ENCODE measurements around the gene CYB561A3. TPM values are rescaled to one million over a fixed set of nuclear protein-coding genes. Genes with fewer than 3 reads are reported as not detected.

CYB561A3 gene
- total RNA-seq, 4 donors from 2014 or later: 39.9 to 110 (median 79.8) TPM

DNA sequence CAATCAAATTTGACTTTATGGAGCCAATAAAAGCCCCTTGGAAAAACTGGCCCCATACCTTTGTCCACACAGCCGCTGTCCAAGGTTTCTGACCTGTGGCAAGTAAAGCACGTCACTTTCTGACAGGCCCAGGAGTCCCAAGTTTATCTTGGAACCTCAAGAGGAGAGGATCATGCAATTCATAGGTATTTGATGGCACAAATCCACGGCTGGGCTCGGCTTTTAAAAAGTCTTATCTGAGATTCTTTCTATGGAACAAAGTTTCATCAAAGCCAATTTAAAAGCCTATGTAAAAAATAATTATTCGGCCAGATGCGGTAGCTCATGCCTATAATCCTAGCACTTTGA, 14.1 kb upstream of the CYB561A3 start:
- 59% methylated on average over 6 of the region's 6 CpGs for WGBS
- Histone ChIP-seq H3K9me3 (no peaks in the 10 kb centered on the region), H3K36me3 (peaks cover 8% of the 10 kb centered on the region), H3K4me3 (no peak overlapping the region), H3K27me3 (no peaks in the 10 kb centered on the region), H3K27ac (no peak overlapping the region), H3K4me1 (peaks cover 31% of the 10 kb centered on the region)
- no peak for DNase-seq (ENCODE audit: low spot score in 2 of 2)
- TF ChIP-seq EP300 (IDR thresholded peaks at IDR 0.05): no peak
- TF ChIP-seq POLR2AphosphoS5 (IDR thresholded peaks at IDR 0.05): no peak
- TF ChIP-seq POLR2A (IDR thresholded peaks at IDR 0.05): no peak
- TF ChIP-seq, protein P1, sequence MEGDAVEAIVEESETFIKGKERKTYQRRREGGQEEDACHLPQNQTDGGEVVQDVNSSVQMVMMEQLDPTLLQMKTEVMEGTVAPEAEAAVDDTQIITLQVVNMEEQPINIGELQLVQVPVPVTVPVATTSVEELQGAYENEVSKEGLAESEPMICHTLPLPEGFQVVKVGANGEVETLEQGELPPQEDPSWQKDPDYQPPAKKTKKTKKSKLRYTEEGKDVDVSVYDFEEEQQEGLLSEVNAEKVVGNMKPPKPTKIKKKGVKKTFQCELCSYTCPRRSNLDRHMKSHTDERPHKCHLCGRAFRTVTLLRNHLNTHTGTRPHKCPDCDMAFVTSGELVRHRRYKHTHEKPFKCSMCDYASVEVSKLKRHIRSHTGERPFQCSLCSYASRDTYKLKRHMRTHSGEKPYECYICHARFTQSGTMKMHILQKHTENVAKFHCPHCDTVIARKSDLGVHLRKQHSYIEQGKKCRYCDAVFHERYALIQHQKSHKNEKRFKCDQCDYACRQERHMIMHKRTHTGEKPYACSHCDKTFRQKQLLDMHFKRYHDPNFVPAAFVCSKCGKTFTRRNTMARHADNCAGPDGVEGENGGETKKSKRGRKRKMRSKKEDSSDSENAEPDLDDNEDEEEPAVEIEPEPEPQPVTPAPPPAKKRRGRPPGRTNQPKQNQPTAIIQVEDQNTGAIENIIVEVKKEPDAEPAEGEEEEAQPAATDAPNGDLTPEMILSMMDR (IDR thresholded peaks at IDR 0.05): no peak

DNA sequence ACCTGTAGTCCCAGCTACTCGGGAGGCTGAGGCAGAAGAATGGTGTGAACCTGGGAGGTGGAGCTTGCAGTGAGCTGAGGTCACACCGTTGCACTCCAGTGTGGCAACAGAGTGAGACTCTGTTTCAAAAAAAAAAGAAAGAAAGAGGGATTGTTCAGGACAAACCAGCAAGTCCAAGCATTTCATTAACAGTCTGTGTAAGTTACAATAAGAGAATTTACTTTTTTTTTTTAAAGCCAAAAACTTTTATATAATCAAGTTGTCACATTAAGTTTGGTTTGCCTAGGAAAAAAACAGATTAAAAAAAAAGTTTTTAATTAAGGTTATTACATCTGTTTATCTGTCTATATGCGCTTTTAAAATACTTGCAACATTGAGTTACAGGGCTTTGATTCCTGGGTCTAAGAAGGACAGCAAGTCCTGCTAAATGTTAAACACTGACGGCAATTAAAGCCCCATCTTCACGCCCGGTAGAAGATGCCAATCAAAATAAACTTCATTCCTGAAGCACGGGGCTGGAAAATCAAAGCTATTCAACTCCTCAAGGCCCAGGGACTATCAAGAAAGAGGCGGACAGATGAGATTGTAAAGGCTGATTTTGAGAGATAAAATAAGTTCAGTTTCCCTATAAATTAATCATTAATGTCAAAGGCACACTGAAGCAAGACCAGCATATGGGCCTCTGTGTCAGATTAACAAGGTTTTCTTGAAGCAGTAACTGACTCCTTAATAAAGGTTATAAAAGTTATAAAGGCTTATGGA, 11.2 kb upstream of the CYB561A3 start:
- no peak for DNase-seq (ENCODE audit: low spot score in 2 of 2)
- 79% methylated on average over 8 of the region's 8 CpGs for WGBS
- Histone ChIP-seq H3K4me3 (no peak overlapping the region), H3K27ac (no peak overlapping the region), H3K9me3 (no peaks in the 10 kb centered on the region), H3K36me3 (peaks cover 30% of the 10 kb centered on the region), H3K4me1 (peaks cover 45% of the 10 kb centered on the region), H3K27me3 (no peaks in the 10 kb centered on the region)
- TF ChIP-seq, protein P1 (IDR thresholded peaks at IDR 0.05): no peak
- TF ChIP-seq POLR2A (IDR thresholded peaks at IDR 0.05) (no peak), POLR2AphosphoS5 (IDR thresholded peaks at IDR 0.05) (no peak), EP300 (IDR thresholded peaks at IDR 0.05) (no peak)

DNA sequence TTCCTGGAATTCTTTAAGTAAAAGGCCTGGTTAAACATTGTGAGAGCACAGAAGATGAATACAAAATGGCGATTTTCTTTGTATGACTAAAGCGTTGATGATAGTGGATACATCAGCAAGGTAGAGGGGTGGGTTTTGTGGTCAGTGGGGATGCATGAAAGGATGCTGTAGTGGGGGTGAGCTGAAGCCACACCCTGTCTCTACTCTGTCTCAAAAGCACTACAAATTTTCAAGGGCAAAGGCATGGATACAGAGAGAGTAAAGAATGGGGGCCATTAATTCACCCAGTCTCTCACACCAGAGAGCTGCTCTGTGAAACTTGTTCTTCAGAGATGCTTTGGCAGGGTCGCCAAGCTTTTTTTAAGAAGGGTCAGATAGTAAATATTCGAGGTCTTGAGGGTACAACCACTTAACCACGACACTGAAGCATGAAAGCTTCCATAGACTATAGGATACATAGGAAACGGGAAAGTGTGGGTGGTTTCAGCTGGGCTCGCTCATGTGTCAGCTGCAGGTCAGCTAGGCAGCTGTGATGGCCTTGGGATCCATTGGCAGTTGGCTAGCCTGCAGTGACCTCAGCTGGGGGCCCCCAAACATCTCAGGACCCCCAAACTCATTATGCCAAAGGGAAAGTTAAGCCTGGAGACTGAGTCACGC, 8.8 kb upstream of the CYB561A3 start:
- Histone ChIP-seq H3K27me3 (no peaks in the 10 kb centered on the region), H3K27ac (peak overlapping the region; percentile 85), H3K4me3 (no peak overlapping the region), H3K9me3 (no peaks in the 10 kb centered on the region), H3K36me3 (peaks cover 47% of the 10 kb centered on the region), H3K4me1 (peaks cover 35% of the 10 kb centered on the region)
- no peak for TF ChIP-seq POLR2AphosphoS5 (IDR thresholded peaks at IDR 0.05)
- TF ChIP-seq, protein P1 (IDR thresholded peaks at IDR 0.05): no peak
- TF ChIP-seq POLR2A (IDR thresholded peaks at IDR 0.05): no peak
- no peak for TF ChIP-seq EP300 (IDR thresholded peaks at IDR 0.05)
- WGBS: 77% methylated on average over 8 of the region's 8 CpGs
- no peak for DNase-seq (ENCODE audit: low spot score in 2 of 2)

DNA sequence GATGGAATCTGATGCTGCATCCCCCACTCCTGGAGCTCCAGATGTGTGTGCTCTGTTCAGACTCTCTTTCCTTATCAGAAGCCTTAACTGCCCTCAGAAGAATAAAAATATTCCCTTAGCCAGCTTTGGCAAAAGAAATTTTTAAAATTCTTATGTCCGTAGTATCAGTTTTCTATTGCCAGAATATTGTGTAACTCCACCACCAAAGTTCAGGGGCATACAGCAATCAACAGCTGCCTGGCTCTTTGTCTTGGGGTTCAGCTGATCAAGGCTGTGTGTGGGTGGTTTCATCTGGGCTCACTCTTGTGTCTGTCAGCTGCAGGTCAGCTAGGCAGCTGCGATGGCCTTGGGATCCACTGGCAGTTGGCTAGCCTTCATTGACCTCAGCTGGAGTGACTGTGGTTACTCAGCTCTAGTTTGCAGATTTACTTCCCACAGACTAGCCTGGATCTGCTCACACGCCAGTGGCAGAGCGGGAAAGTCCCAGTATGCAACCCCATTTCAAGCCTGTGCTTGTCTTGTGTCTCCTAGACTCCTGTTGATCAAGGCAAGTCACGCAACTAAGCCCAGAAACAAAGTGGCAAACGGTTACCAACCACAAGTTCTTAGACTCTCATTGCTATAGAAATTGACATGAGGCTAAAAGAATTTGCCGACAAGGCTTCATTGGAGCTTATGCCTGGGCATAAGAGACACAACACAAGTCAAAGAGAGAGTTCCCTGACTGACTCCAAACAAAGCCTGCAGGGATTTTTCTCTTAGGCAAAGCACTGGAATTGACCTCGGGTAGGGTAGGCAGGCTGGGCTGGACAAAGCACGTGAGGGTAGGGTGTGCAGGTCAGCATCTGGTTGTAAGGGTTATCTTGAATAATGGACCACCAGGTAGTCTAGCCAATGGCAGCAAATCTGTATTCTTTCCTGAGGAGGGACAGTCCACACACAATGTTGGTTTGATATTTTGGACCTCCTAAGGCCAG, 8.0 kb upstream of the CYB561A3 start:
- peak overlapping the region; percentile 85 for H3K27ac ChIP-seq
- no peak for DNase-seq (ENCODE audit: low spot score in 2 of 2)
- peaks cover 34% of the 10 kb centered on the region for H3K4me1 ChIP-seq
- H3K27me3 ChIP-seq: no peaks in the 10 kb centered on the region
- H3K9me3 ChIP-seq: no peaks in the 10 kb centered on the region
- H3K36me3 ChIP-seq: peaks cover 54% of the 10 kb centered on the region
- H3K4me3 ChIP-seq: no peak overlapping the region
- TF ChIP-seq POLR2AphosphoS5 (IDR thresholded peaks at IDR 0.05): peak in 2 of 3 donors; percentile 39 to 40
- no peak for TF ChIP-seq EP300 (IDR thresholded peaks at IDR 0.05)
- WGBS: 45% methylated on average over 9 of the region's 9 CpGs

DNA sequence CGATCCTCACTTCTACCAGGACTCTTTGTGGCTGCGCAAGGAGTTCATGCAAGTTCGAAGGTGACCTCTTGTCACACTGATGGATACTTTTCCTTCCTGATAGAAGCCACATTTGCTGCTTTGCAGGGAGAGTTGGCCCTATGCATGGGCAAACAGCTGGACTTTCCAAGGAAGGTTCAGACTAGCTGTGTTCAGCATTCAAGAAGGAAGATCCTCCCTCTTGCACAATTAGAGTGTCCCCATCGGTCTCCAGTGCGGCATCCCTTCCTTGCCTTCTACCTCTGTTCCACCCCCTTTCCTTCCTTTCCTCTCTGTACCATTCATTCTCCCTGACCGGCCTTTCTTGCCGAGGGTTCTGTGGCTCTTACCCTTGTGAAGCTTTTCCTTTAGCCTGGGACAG, 7.0 kb upstream of the CYB561A3 start:
- H3K27ac ChIP-seq: peak overlapping the region; percentile 85
- H3K27me3 ChIP-seq: no peaks in the 10 kb centered on the region
- peaks cover 60% of the 10 kb centered on the region for H3K36me3 ChIP-seq
- H3K4me3 ChIP-seq: no peak overlapping the region
- H3K9me3 ChIP-seq: no peaks in the 10 kb centered on the region
- no peak for DNase-seq (ENCODE audit: low spot score in 2 of 2)
- H3K4me1 ChIP-seq: peaks cover 36% of the 10 kb centered on the region
- TF ChIP-seq POLR2AphosphoS5 (IDR thresholded peaks at IDR 0.05) (no peak), EP300 (IDR thresholded peaks at IDR 0.05) (no peak), POLR2A (IDR thresholded peaks at IDR 0.05) (no peak)
- TF ChIP-seq, protein P1 (IDR thresholded peaks at IDR 0.05): no peak
- 97% methylated on average over 7 of the region's 7 CpGs for WGBS

Data from suprapubic skin (tissue), 4 donors.